GM19023 (cell line): Measurements from ENCODE around the gene ZFHX3.

Source experiments
- ATAC-seq: cut with Tn5 transposase; IDR thresholded peaks from one replicate; pipeline ENCODE4 v1.9.1; 2021; ENCODE audit warnings: mild to moderate bottlenecking, moderate library complexity; ENCODE audit not compliant: unreplicated experiment

ZFHX3 gene

GRCh38 chr16:72858665-72859493, 189.0 kb downstream of the ZFHX3 start:
- ATAC-seq = no peak

- ATAC-seq = no peak
Measured at GRCh38 chr16:72857834-72858664, 189.9 kb downstream of the ZFHX3 start.

- no peak for ATAC-seq
Measured at GRCh38 chr16:72856797-72857196, 191.1 kb downstream of the ZFHX3 start.

- no peak for ATAC-seq
Measured at GRCh38 chr16:72854267-72854959, 193.5 kb downstream of the ZFHX3 start.

- ATAC-seq = no peak
Measured at GRCh38 chr16:72853575-72854266, 194.2 kb downstream of the ZFHX3 start.

GRCh38 chr16:72852421-72852820, 195.5 kb downstream of the ZFHX3 start:
- no peak for ATAC-seq

GRCh38 chr16:72850853-72851252, 197.1 kb downstream of the ZFHX3 start:
- ATAC-seq = no peak

- ATAC-seq = no peak
Measured at GRCh38 chr16:72850021-72850420, 197.9 kb downstream of the ZFHX3 start.

GRCh38 chr16:72848759-72849664, 198.9 kb downstream of the ZFHX3 start:
- ATAC-seq = no peak

GRCh38 chr16:72848028-72848400, 199.9 kb downstream of the ZFHX3 start:
- ATAC-seq = no peak

GRCh38 chr16:72847187-72848027, 200.5 kb downstream of the ZFHX3 start:
- no peak for ATAC-seq

GRCh38 chr16:72846594-72846993, 201.3 kb downstream of the ZFHX3 start:
- ATAC-seq = no peak

GRCh38 chr16:72845322-72846020, 202.5 kb downstream of the ZFHX3 start:
- no peak for ATAC-seq

GRCh38 chr16:72844225-72844920, 203.6 kb downstream of the ZFHX3 start:
- ATAC-seq = no peak

- ATAC-seq = no peak
Measured at GRCh38 chr16:72841506-72841905, 206.4 kb downstream of the ZFHX3 start.

- no peak for ATAC-seq
Measured at GRCh38 chr16:72840631-72841381, 207.1 kb downstream of the ZFHX3 start.

GRCh38 chr16:72838951-72839350, 209.0 kb downstream of the ZFHX3 start:
- ATAC-seq = no peak
